Activated CD4-positive, alpha-beta memory T cell treated with anti-CD3 and anti-CD28 coated beads for 36 hours (primary cell): ENCODE results near the gene NUDT7. TPM values are rescaled to one million over a fixed set of nuclear protein-coding genes. Genes with fewer than 3 reads are reported as not detected.

Experiments used
- CTCF ChIA-PET: fragments of 350-600 bp; sonication (Branson Sonifier 250); formaldehyde crosslinking; loops from one replicate; lab custom pipeline; 2021; ENCODE audit warnings: antibody characterized with exemption, inconsistent platforms; lab: Charles Lee
- POLR2A ChIA-PET: fragments of 350-600 bp; sonication (Branson Sonifier 250); formaldehyde crosslinking; loops from one replicate; lab custom pipeline; 2021; ENCODE audit warnings: antibody characterized with exemption; lab: Charles Lee
- DNase-seq: peaks from one replicate; pipeline ENCODE4 v3.0.0-alpha.2; 2020
- H3K27ac Mint-ChIP-seq: one replicate; pipeline ENCODE4 v1.8.0; 2021; ENCODE audit warnings: mixed read lengths
- H3K27me3 Mint-ChIP-seq: one replicate; pipeline ENCODE4 v1.8.0; 2021; ENCODE audit warnings: mixed read lengths
- H3K36me3 Mint-ChIP-seq: one replicate; pipeline ENCODE4 v1.8.0; 2021; ENCODE audit warnings: mixed read lengths
- H3K4me1 Mint-ChIP-seq: one replicate; pipeline ENCODE4 v1.8.0; 2021; ENCODE audit warnings: low read depth, mixed read lengths
- H3K4me3 Mint-ChIP-seq: one replicate; pipeline ENCODE4 v1.8.0; 2021; ENCODE audit warnings: mild to moderate bottlenecking, mixed read lengths
- H3K9me3 Mint-ChIP-seq: one replicate; pipeline ENCODE4 v1.8.0; 2021; ENCODE audit warnings: mixed read lengths
- intact Hi-C: fragments of 100-400 bp; cut with micrococcal nuclease; formaldehyde crosslinking; loops from one replicate; pipeline ENCODE4 v1.15.1; 2023
- total RNA-seq, 2 experiments: library from RNA; stranded (reverse); gene quantifications; one replicate each; pipeline ENCODE4 v1.2.3, GENCODE V29; 2021

NUDT7 gene
- total RNA-seq, 2 experiments from 2014 or later: 8.2 to 10.1 TPM

DNA sequence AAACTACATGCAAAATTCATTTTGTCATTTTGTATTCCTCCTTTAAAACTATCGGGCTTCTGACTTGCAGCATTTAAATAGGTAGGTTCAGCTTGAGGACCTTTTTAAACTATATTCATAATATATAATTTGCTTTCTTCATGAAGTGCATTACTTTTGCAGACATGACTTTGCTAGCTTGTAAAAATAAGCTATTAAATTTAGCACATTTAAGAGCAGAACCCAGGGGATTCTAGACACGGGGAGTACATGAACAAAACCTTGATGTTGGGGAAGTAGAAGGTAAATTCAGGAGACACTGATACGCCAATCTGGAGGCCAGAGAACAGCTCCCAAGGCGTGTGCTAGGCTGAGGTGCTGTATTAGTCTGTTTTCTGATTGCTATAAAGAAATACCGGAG, 32.3 kb upstream of the NUDT7 start:
- POLR2A ChIA-PET: no interaction called here
- Mint-ChIP-seq H3K27ac (no peak overlapping the region), H3K4me1 (no peaks in the 10 kb centered on the region), H3K4me3 (no peak overlapping the region), H3K9me3 (no peaks in the 10 kb centered on the region), H3K36me3 (no peaks in the 10 kb centered on the region), H3K27me3 (peaks cover 33% of the 10 kb centered on the region)
- no peak for DNase-seq
- CTCF ChIA-PET: no interaction called here
- intact Hi-C loops: no loop called here

DNA sequence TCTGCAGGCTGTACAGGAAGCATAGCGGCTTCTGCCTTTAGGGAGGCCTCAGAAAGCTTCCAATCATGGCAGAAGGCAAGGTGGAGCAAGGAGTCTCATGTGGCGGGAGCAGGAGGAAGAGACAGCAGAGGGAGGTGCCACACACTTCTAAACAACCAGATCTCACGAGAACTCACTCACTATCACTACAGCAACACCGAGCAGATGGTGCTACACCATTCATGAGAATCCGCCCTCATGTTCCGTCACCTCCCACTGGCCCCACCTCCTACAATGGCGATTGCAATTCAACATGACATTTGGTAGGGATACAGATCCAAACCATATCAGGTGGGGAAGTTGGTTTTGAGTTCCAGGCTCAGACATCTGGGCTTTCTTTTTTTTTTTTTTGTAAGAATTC, 31.9 kb upstream of the NUDT7 start:
- no peak overlapping the region for H3K27ac Mint-ChIP-seq
- H3K4me1 Mint-ChIP-seq: no peaks in the 10 kb centered on the region

DNA sequence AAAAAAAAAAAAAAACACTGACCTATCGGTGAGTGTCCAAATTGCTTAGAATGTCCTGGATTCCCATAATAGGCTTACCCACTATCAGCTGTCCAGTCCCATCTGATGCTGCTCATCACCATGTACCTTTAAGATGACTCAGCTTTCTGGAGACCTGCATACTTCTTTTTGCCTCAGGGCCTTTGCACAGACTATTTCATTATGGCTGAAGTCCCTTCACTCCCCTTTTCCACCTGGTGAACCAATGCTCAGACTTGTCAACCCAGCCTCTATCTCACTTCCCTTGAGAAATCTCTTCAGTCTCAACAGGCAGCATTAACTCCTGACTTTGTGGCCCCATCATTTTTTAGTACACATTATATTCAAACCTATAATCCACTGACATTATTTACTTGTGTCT, 29.7 kb upstream of the NUDT7 start:
- H3K36me3 Mint-ChIP-seq: no peaks in the 10 kb centered on the region
- CTCF ChIA-PET: no interaction called here
- peaks cover 30% of the 10 kb centered on the region for H3K27me3 Mint-ChIP-seq
- intact Hi-C loops: no loop called here
- no peaks in the 10 kb centered on the region for H3K4me1 Mint-ChIP-seq
- H3K4me3 Mint-ChIP-seq: no peak overlapping the region
- POLR2A ChIA-PET: no interaction called here
- no peak for DNase-seq
- no peaks in the 10 kb centered on the region for H3K9me3 Mint-ChIP-seq
- H3K27ac Mint-ChIP-seq: no peak overlapping the region

More for the DNA sequence above, 31.9 kb upstream of the NUDT7 start:
- CTCF ChIA-PET: no interaction called here
- Mint-ChIP-seq H3K9me3 (no peaks in the 10 kb centered on the region), H3K27me3 (peaks cover 33% of the 10 kb centered on the region), H3K4me3 (no peak overlapping the region), H3K36me3 (no peaks in the 10 kb centered on the region)
- no peak for DNase-seq
- intact Hi-C loops: no loop called here
- POLR2A ChIA-PET: no interaction called here

DNA sequence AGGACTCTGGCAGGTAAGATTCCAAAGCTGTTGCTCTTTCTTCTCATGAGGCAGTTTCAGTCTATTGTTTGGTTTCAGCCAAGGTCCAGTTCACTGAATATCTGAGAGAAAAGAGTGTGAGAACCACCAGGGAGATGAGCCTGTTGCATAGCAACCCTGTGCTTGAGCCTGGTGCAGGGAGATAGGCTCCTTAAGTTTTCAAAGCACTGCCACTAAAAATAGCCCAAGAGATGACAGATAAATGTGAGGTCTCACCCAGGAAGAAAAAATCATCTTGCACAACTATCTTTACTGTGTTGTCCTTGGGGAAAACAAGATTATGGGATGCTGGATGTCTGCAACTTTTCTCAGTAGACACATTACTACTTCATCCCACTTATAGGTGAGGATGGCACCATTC, 26.2 kb upstream of the NUDT7 start:
- peaks cover 27% of the 10 kb centered on the region for H3K27me3 Mint-ChIP-seq
- no peak for DNase-seq
- no peaks in the 10 kb centered on the region for H3K36me3 Mint-ChIP-seq
- CTCF ChIA-PET: no interaction called here
- no peak overlapping the region for H3K4me3 Mint-ChIP-seq
- intact Hi-C loops: no loop called here
- H3K9me3 Mint-ChIP-seq: no peaks in the 10 kb centered on the region
- H3K27ac Mint-ChIP-seq: no peak overlapping the region
- POLR2A ChIA-PET: no interaction called here
- no peaks in the 10 kb centered on the region for H3K4me1 Mint-ChIP-seq

DNA sequence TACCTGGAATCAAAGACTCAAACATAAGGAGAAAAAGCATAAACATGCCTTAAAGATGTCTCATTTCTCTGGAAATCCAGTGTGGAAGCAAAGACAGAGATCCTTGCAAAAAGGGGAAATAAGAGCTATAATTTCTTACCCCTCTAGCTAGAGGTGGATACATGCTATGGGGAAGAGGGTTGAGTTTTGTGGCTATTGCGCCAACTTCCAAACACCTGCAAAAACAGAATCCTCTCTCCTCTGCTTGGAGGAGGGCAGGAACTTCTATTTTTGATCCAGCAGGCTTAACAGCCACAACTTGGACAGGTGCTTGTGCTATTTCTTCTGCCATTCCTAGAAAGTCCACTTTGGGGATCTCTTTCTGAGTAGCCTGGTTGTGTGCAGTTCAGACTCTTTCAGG, 21.5 kb upstream of the NUDT7 start:
- Mint-ChIP-seq H3K36me3 (no peaks in the 10 kb centered on the region), H3K9me3 (no peaks in the 10 kb centered on the region), H3K4me3 (no peak overlapping the region), H3K27me3 (peaks cover 10% of the 10 kb centered on the region), H3K4me1 (no peaks in the 10 kb centered on the region), H3K27ac (no peak overlapping the region)
- no peak for DNase-seq
- ChIA-PET POLR2A (no interaction called here), CTCF (no interaction called here)
- intact Hi-C loops: no loop called here

DNA sequence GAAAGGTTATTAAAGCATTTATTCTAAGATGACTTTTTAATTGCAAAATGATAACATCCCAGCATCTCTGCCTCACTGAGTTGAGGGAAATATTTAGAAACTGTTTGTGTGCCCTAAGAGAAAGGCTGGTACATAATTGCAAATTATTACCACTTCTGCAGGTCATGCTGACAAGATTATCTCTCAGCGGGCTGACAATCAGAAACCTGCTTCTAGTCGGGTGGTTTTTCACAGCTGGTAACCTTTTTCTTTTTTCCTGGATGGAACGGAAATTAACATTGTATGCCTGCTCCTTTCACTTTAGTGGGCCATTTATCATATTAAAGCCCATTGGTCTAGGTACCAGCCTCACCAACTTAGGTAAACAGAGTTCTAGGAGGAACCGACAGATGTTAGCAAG, 17.0 kb upstream of the NUDT7 start:
- CTCF ChIA-PET: interaction anchor here (1.0 kb wide), 1 partner anchor 265 kb away, joined by 3 read pairs; no protein-coding TSS in a partner anchor
- intact Hi-C loops: no loop called here
- H3K27me3 Mint-ChIP-seq: peaks cover 8% of the 10 kb centered on the region
- POLR2A ChIA-PET: no interaction called here
- no peaks in the 10 kb centered on the region for H3K36me3 Mint-ChIP-seq
- no peak overlapping the region for H3K4me3 Mint-ChIP-seq
- H3K9me3 Mint-ChIP-seq: no peaks in the 10 kb centered on the region
- no peak overlapping the region for H3K27ac Mint-ChIP-seq
- H3K4me1 Mint-ChIP-seq: no peaks in the 10 kb centered on the region
- DNase-seq: no peak

DNA sequence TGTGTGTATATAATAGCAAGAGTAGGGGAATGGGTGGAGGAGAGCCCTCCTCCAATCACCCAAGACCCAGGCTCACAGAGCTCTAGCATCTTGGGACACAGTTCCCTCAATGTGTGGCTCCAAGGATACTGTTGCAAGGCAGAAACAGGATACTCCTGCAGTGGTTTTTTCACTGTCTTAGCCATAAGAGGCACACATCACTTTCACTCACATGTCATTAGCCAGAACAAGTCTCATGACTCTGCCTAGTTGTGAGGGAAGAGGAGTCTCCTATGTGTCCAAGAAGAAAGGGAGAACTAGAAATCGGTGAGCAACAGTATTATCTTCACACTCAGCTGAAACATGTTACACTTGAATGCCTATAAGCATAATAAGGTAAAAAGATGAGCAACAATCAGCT, 11.1 kb upstream of the NUDT7 start:
- ChIA-PET POLR2A (no interaction called here), CTCF (no interaction called here)
- no peak overlapping the region for H3K27ac Mint-ChIP-seq
- no peak for DNase-seq
- H3K4me1 Mint-ChIP-seq: no peaks in the 10 kb centered on the region
- intact Hi-C loops: no loop called here
- peaks cover 4% of the 10 kb centered on the region for H3K27me3 Mint-ChIP-seq
- H3K36me3 Mint-ChIP-seq: no peaks in the 10 kb centered on the region
- no peak overlapping the region for H3K4me3 Mint-ChIP-seq
- no peaks in the 10 kb centered on the region for H3K9me3 Mint-ChIP-seq

DNA sequence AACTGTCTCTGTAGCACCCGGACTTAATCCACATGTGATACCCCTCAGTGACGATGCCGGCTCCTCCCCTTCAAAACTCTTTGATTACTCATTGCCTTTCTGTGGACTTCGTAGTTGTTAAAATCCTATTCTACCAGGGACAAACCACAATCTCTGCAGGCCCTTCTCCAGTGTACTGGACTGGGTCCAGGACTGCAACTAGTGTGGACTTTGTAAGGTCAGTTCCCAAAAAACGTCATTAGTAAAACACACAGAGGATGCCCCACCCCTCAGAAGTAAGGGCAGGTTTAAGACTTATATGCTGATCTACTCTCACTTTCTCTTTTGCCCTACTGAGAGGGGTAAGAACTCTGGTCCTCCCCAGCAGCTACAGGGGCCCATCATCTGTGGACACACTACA, 10.5 kb upstream of the NUDT7 start:
- ChIA-PET POLR2A (no interaction called here), CTCF (interaction anchor here (1.0 kb wide), 1 partner anchor 12 kb away, joined by 3 read pairs; no protein-coding TSS in a partner anchor)
- no peak for DNase-seq
- H3K9me3 Mint-ChIP-seq: no peaks in the 10 kb centered on the region
- H3K4me1 Mint-ChIP-seq: no peaks in the 10 kb centered on the region
- peaks cover 3% of the 10 kb centered on the region for H3K27me3 Mint-ChIP-seq
- no peak overlapping the region for H3K4me3 Mint-ChIP-seq
- H3K36me3 Mint-ChIP-seq: no peaks in the 10 kb centered on the region
- intact Hi-C loops: no loop called here
- no peak overlapping the region for H3K27ac Mint-ChIP-seq

DNA sequence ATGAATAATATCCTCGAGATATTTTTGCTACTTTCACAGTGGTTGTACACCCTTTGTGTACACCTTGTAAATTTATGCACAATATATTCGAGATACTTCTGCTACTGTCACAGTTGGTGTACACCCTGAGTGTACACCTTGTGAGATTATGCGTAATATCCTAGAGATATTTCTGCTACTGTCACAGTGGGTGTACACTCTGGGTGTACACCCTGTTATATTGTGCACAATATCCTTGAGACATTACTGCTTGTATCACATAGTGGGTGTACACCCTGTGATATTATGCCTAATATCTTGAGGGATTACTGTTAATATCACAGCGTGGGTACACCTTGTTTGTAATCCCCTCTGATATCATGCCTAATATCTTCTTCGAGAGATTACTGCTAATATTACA, 7.2 kb upstream of the NUDT7 start:
- no peaks in the 10 kb centered on the region for H3K36me3 Mint-ChIP-seq
- intact Hi-C loops: no loop called here
- H3K4me3 Mint-ChIP-seq: no peak overlapping the region
- H3K27ac Mint-ChIP-seq: no peak overlapping the region
- no peak for DNase-seq
- CTCF ChIA-PET: no interaction called here
- POLR2A ChIA-PET: no interaction called here
- no peaks in the 10 kb centered on the region for H3K4me1 Mint-ChIP-seq
- H3K9me3 Mint-ChIP-seq: no peaks in the 10 kb centered on the region
- H3K27me3 Mint-ChIP-seq: peaks cover 2% of the 10 kb centered on the region

DNA sequence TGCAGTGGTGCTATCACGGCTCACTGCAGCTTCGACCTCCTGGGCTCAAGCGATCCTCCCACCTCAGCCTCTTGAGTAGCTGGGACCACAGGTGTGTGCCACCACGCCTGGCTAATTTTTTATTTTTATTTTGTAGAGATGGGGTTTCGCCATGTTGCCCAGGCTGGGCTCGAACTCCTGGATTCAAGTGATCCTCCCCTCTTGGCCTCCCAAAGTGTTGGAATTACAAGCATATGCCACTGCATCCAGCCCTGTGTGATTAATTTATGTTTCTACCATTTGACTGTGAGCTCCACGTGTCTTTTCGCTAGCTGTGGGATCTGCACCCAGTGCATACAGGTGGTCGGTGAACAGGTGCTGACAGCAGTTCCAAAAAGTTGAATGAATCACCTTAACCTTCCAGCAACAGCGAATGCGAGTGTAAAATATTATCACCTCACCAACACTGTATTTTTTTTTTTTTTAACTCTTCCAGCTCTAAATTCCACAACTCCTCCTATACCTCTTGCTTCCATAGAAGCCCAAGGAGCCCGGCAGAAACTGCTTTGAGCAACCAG, 484 bp upstream of the NUDT7 start:
- Mint-ChIP-seq H3K36me3 (peaks cover 10% of the 10 kb centered on the region), H3K4me1 (peaks cover 12% of the 10 kb centered on the region), H3K27me3 (no peaks in the 10 kb centered on the region), H3K27ac (peak overlapping the region; percentile 79), H3K9me3 (peaks cover 4% of the 10 kb centered on the region), H3K4me3 (peak overlapping the region; percentile 81)
- DNase-seq: no peak
- ChIA-PET POLR2A (interaction anchor here (0.6 to 0.8 kb wide), 2 partner anchors 11 to 50 kb away, joined by 3 to 5 read pairs; no protein-coding TSS in a partner anchor), CTCF (interaction anchor here (0.8 to 1.2 kb wide), 4 partner anchors 9 to 280 kb away, joined by 3 to 4 read pairs (median 3); no protein-coding TSS in a partner anchor)
- intact Hi-C loops: loop anchor here (1.0 to 5.0 kb wide), 4 partner anchors 14 to 532 kb away; partner anchors contain the start of genes VAT1L and WWOX

DNA sequence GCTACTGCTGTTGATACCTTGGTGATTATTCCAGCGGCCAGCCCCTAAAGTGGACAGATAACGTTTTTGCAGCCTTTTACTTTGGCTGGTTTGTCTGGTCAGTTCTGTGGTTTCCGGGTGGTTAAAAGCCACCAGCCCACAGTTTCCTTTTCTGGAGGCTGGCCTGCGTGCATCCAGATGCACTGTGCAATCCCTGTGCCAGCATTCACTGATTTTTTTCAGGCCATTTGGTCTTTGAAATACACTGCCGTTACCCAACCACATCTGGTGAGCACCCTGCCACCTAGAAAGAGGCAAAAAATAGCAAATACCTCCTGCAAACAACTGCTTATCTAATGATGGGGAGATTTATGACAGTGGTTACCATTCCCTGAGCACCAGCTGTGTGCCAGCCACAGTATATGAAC, 797 bp downstream of the NUDT7 start:
- H3K4me1 Mint-ChIP-seq: peaks cover 13% of the 10 kb centered on the region
- peak overlapping the region; percentile 81 for H3K4me3 Mint-ChIP-seq
- peaks cover 14% of the 10 kb centered on the region for H3K36me3 Mint-ChIP-seq
- no peaks in the 10 kb centered on the region for H3K27me3 Mint-ChIP-seq
- intact Hi-C loops: loop anchor here (5.0 kb wide), 1 partner anchor 64 kb away; the partner anchor contains the start of gene VAT1L
- peak overlapping the region; percentile 45 for H3K27ac Mint-ChIP-seq
- H3K9me3 Mint-ChIP-seq: peaks cover 6% of the 10 kb centered on the region
- peak; percentile 24 for DNase-seq
- CTCF ChIA-PET: interaction anchor here (0.7 to 1.2 kb wide), 2 partner anchors 14 to 280 kb away, joined by 3 read pairs; no protein-coding TSS in a partner anchor
- POLR2A ChIA-PET: no interaction called here

DNA sequence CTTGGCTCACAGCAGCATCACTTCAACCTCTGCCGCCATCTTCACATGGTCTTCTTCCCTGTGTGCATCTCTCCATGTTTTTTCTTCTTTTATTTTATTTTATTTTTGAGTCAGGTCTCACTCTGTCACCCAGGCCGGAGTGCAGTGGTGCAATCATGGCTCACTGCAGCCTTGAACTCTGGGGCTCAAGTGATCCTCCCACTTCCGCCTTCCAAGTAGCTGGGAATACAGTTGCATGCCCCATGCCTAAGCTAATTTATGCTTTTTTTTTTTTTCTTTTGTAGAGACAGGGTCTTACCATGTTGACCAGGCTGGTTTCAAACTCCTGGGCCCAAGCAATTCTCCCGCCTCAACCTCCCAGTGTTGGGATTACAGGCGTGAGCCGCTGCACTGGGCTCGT, 1.9 kb downstream of the NUDT7 start:
- POLR2A ChIA-PET: no interaction called here
- Mint-ChIP-seq H3K4me3 (no peak overlapping the region), H3K36me3 (peaks cover 14% of the 10 kb centered on the region), H3K27ac (no peak overlapping the region), H3K4me1 (peaks cover 13% of the 10 kb centered on the region), H3K27me3 (no peaks in the 10 kb centered on the region), H3K9me3 (peaks cover 6% of the 10 kb centered on the region)
- no peak for DNase-seq
- CTCF ChIA-PET: no interaction called here
- intact Hi-C loops: loop anchor here (5.0 kb wide), 1 partner anchor 63 kb away; the partner anchor contains the start of gene VAT1L

DNA sequence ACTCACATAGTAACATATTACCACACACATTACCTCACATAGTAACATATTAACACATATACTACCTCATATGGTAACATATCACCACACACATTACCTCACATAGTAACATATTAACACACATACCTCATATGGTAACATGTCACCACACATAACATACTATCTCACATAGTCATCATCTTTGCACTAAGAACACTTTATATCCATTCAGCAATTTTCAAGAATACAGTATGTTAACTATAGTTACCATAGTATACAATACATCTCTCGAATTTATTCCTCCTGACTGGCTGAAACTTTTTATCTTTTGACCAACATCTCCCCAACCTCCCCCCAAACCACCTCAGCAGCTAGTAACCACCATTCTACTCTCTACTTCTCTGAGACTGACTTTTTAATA, 7.6 kb downstream of the NUDT7 start:
- Mint-ChIP-seq H3K27me3 (no peaks in the 10 kb centered on the region), H3K4me3 (no peak overlapping the region), H3K9me3 (peaks cover 10% of the 10 kb centered on the region), H3K36me3 (peaks cover 27% of the 10 kb centered on the region), H3K27ac (no peak overlapping the region), H3K4me1 (peaks cover 3% of the 10 kb centered on the region)
- intact Hi-C loops: no loop called here
- ChIA-PET CTCF (no interaction called here), POLR2A (no interaction called here)
- DNase-seq: no peak
